NB4 (cell line): ENCODE data around the gene DHRS7.

Experiments used
- POLR2A ChIP-seq: IDR thresholded peaks from 2 replicates; pipeline ENCODE4 v1.6.1; 2011; ENCODE audit warnings: mild to moderate bottlenecking; ENCODE audit not compliant: insufficient read length; ENCODE audit errors: extremely low read depth
- TF ChIP-seq, protein P1 (sequence below): IDR thresholded peaks from one replicate; pipeline ENCODE4 v1.5.1; 2012; ENCODE audit warnings: low read depth, low read length

DNA sequence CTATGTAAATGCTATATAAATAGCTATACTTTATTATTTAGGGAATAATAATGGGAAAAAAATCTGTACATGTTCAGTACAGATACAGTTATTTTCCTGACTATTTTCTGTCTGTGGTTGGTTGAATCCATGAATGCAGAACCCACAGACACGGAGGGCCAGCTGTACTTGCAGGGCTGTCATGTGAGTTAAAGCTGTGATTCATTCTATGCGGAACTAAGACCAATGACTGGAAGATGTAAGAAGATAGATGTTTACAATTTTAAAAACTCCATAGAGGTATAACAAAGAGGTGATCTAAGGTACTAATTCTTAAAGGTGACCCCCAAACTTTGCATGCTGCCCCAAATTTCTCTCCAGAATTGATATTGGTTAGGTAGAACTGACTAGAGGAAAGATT is 58.9 kb downstream of the DHRS7 start:
- TF ChIP-seq POLR2A: no peak
- TF ChIP-seq, protein P1, sequence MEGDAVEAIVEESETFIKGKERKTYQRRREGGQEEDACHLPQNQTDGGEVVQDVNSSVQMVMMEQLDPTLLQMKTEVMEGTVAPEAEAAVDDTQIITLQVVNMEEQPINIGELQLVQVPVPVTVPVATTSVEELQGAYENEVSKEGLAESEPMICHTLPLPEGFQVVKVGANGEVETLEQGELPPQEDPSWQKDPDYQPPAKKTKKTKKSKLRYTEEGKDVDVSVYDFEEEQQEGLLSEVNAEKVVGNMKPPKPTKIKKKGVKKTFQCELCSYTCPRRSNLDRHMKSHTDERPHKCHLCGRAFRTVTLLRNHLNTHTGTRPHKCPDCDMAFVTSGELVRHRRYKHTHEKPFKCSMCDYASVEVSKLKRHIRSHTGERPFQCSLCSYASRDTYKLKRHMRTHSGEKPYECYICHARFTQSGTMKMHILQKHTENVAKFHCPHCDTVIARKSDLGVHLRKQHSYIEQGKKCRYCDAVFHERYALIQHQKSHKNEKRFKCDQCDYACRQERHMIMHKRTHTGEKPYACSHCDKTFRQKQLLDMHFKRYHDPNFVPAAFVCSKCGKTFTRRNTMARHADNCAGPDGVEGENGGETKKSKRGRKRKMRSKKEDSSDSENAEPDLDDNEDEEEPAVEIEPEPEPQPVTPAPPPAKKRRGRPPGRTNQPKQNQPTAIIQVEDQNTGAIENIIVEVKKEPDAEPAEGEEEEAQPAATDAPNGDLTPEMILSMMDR: no peak
